ENCODE measurements around the gene HOXA6. TPM values are rescaled to one million over a fixed set of nuclear protein-coding genes. Genes with fewer than 3 reads are reported as not detected.

HOXA6 gene
- total RNA-seq, 1 experiment from 2014 or later, result not detected

GRCh38 chr7:27151931-27152815 lies 4.6 kb upstream of the HOXA6 start, which contains the start of gene HOXA3:
Gene HOXA3 (minus strand): TSS chr7:27152583. CDS start chr7:27110640, 41,943 bp downstream.
- no peak within 1 kb of the TSS for H3K27ac ChIP-seq (ENCODE audit: insufficient read length, low read depth, low read length)
- H4K91ac ChIP-seq (ENCODE audit: insufficient read length, low read depth, low read length), result no peak within 1 kb of the TSS
- H2BK15ac ChIP-seq (ENCODE audit: low read depth, low read length), result no peak within 1 kb of the TSS
- H3K79me1 ChIP-seq (ENCODE audit: insufficient read depth, low read depth, low read length, poor library complexity, severe bottlenecking), result no peaks in the 10 kb centered on the region
- no peak within 1 kb of the TSS for H3K56ac ChIP-seq (ENCODE audit: insufficient read length, low read depth, low read length)
- H3K79me2 ChIP-seq (ENCODE audit: insufficient read depth, low read length), result no peaks in the 10 kb centered on the region
- H3K27me3 Mint-ChIP-seq (ENCODE audit: low read depth), result peaks cover 100% of the 10 kb centered on the region
- H2BK12ac ChIP-seq (ENCODE audit: insufficient read length, low read depth, low read length), result no peak within 1 kb of the TSS
- H3K4me2 ChIP-seq (ENCODE audit: insufficient read depth, insufficient read length, low read length), result no peak within 1 kb of the TSS
- no peak within 1 kb of the TSS for H4K8ac ChIP-seq (replicated peaks; ENCODE audit: insufficient read length, low read depth, low read length)
- peaks cover 4% of the 10 kb centered on the region for H3K23me2 ChIP-seq (ENCODE audit: insufficient read length, low read depth, low read length, poor library complexity, severe bottlenecking)
- no peaks in the 10 kb centered on the region for H3K9me3 ChIP-seq (ENCODE audit: control insufficient read depth, low read depth, low read length)
- no peak within 1 kb of the TSS for H3K18ac ChIP-seq (ENCODE audit: insufficient read length, low read depth, low read length)
- DNase-seq, result no peak
- no peak within 1 kb of the TSS for H3K27ac Mint-ChIP-seq
- H3K36me3 Mint-ChIP-seq (ENCODE audit: insufficient read depth in 1 of 3, low read depth in 3 of 3), result peaks cover 0 to 6% (median 0%) of the 10 kb centered on the region in 3 experiments; a peak in 3 of 7 replicates
- H3K14ac ChIP-seq (ENCODE audit: insufficient read depth, low read length), result no peak within 1 kb of the TSS
- H3K4me1 Mint-ChIP-seq, result peaks cover 13 to 30% of the 10 kb centered on the region in 2 experiments
- no peak within 1 kb of the TSS for H2AK5ac ChIP-seq (ENCODE audit: insufficient read length, low read length)
- no peak within 1 kb of the TSS for H2BK120ac ChIP-seq (ENCODE audit: low read depth, low read length, poor library complexity, severe bottlenecking)
- WGBS (ENCODE audit: extremely low coverage, insufficient read length, low lambda C conversion rate), result no CpG with 5 or more reads among the region's 53 CpGs
- H3K9ac ChIP-seq (ENCODE audit: extremely low read depth, insufficient read length, low read length), result no peak within 1 kb of the TSS
- no peak within 1 kb of the TSS for H3T11ph ChIP-seq (ENCODE audit: low read length)
- no peak within 1 kb of the TSS for H3K4ac ChIP-seq (ENCODE audit: low read depth, low read length)
- no peaks in the 10 kb centered on the region for H4K20me1 ChIP-seq (ENCODE audit: control insufficient read depth, insufficient read depth, insufficient read length)
- H3K4me1 ChIP-seq (ENCODE audit: insufficient read depth, low read length), result no peaks in the 10 kb centered on the region
- peaks cover 97% of the 10 kb centered on the region for H3K27me3 ChIP-seq (ENCODE audit: insufficient read depth, low read length)
- peak within 1 kb of the TSS in 1 of 2 experiments; percentile 66; a peak in 3 of 5 replicates for H3K4me3 Mint-ChIP-seq
- H2BK5ac ChIP-seq (ENCODE audit: insufficient read length, low read length), result no peak within 1 kb of the TSS
- peaks cover 17 to 23% of the 10 kb centered on the region in 2 experiments for H3K9me3 Mint-ChIP-seq
- no peak within 1 kb of the TSS for H2BK20ac ChIP-seq (ENCODE audit: low read depth, low read length, poor library complexity, severe bottlenecking)
- TF ChIP-seq CTCF (conservative IDR thresholded peaks at IDR 0.05), result no peak
- no peak within 1 kb of the TSS for H3K23ac ChIP-seq (ENCODE audit: insufficient read length, low read depth, low read length)
- no peak within 1 kb of the TSS for H2AFZ ChIP-seq (ENCODE audit: low read length)
- no peak within 1 kb of the TSS for H4K5ac ChIP-seq (ENCODE audit: insufficient read length, low read depth, low read length)

Data from H9 (cell line).